Anterior cingulate cortex (tissue), 58 donors: Measurements from ENCODE around the gene SLIT3.

Experiments used
- DNase-seq, 58 donors: peaks; one replicate each; lab custom pipeline; 2025; lab: John Stamatoyannopoulos, UW

The SLIT3 gene

GRCh38 chr5:168676501-168676900, 624.4 kb downstream of the SLIT3 start:
- no peak for DNase-seq

GRCh38 chr5:168675883-168676408, 625.0 kb downstream of the SLIT3 start:
- no peak for DNase-seq

- no peak for DNase-seq
These were observed 626.0 kb downstream of the SLIT3 start for GRCh38 chr5:168674893-168675482.

- no peak for DNase-seq
These were observed 628.1 kb downstream of the SLIT3 start for GRCh38 chr5:168672888-168673287.

GRCh38 chr5:168672016-168672415, 628.9 kb downstream of the SLIT3 start:
- DNase-seq = no peak

- DNase-seq = no peak
These were observed 629.9 kb downstream of the SLIT3 start for GRCh38 chr5:168670881-168671575.

GRCh38 chr5:168669668-168670378, 631.1 kb downstream of the SLIT3 start:
- DNase-seq = no peak

GRCh38 chr5:168669156-168669555, 631.8 kb downstream of the SLIT3 start:
- DNase-seq = no peak

- DNase-seq = no peak
These were observed 632.9 kb downstream of the SLIT3 start for GRCh38 chr5:168668078-168668477.

- no peak for DNase-seq
These were observed 633.6 kb downstream of the SLIT3 start for GRCh38 chr5:168667301-168667840.

GRCh38 chr5:168666356-168666755, 634.6 kb downstream of the SLIT3 start:
- DNase-seq = no peak

GRCh38 chr5:168663276-168664004, 637.5 kb downstream of the SLIT3 start:
- no peak for DNase-seq

- no peak for DNase-seq
These were observed 639.1 kb downstream of the SLIT3 start for GRCh38 chr5:168661593-168662485.

- no peak for DNase-seq
These were observed 640.2 kb downstream of the SLIT3 start for GRCh38 chr5:168660691-168661090.

- no peak for DNase-seq
These were observed 641.6 kb downstream of the SLIT3 start for GRCh38 chr5:168659286-168659847.

GRCh38 chr5:168658394-168658793, 642.5 kb downstream of the SLIT3 start:
- no peak for DNase-seq

- no peak for DNase-seq
These were observed 644.3 kb downstream of the SLIT3 start for GRCh38 chr5:168656633-168657032.

- DNase-seq = no peak
These were observed 645.6 kb downstream of the SLIT3 start for GRCh38 chr5:168655316-168655715.

- peak in 2 of 58 donors; percentile 3 to 40 for DNase-seq
These were observed 646.7 kb downstream of the SLIT3 start for GRCh38 chr5:168654211-168654721.
